NCI-H1417 treated with DMSO at 0.1 percent for 48 hours (cell line): ENCODE results near the gene HOXA11.
A peak's percentile ranks its signal among the peaks of the same experiment; 100 is the strongest.

Source experiments
- DNase-seq: peaks from one replicate; lab custom pipeline; 2025; lab: John Stamatoyannopoulos, UW

The HOXA11 gene

DNA sequence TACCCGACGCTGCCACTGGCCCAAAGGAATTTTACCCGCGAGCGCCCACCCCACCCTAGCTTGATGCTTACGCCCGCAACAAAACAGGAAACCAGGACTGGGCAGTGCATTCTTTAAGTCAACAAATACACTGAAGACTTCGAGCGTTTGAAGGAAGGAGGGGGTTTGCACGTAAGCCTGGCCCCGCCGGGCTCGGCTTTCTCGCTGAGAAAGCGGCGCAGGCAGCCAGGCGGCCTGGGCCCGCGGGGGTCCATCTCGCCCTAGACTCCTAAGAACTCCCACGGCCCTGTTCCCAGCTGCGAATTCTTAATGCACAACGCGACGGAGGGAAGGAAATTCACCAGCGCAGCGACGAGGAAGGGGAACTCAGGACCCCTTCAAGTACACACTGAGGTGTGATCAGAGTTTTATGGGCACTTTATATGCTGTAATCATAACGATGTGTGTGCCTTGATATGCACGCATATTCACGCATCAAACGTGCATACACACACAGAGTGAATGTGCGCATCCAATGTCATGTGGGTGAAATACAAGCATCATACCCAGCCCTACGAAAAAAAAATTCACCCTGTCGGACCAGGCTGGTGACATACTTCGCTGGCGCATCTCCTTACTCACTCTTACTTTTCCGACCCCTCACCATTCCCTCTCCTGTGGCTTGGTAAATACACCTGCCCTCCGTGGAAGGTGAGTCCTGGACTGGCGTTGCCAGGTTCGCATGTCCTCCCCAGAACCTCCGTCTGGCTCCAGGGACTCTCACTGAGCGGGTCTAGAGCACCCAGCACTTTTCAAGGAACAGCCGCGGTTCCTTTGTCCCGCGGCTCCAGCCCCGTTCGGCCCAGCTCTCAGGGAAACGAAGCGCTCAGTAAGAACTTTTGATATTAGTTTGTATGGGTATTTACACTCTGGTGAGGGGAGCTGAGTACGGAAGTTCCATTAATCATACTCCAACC lies 20.6 kb upstream of the HOXA11 start:
- no peak for DNase-seq

GRCh38 chr7:27204851-27205322 lies 19.9 kb upstream of the HOXA11 start:
- DNase-seq: no peak

DNA sequence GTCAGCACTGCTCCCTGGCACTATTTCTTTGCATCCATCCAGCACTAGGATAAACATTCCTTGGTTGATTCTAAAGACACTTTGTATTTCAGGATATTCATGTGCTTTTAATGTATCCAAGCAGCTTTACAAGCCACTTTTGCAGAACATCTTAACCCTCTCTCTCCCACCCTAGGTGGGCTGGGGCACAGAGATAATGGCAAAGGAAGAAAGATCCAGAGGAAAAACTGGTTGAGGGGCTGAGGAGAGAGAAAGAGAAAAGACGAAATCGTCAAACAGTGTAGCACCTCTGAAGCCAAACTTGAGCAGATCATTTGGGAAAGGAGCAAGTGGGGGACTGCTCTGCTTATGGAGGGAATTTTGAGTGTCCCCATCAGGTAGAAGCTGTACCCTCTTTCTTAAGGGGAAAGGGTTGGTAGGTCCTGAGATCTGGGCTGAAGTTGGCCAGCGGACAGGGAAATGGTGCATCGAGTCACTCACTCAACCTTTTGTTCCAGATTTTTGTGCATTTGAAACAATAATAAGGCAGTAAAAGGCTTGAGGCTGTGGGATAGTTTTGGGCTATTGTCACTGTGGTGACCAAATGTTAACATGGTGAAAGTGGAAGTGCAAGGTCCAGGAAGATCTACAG lies 19.0 kb upstream of the HOXA11 start:
- DNase-seq: no peak

DNA sequence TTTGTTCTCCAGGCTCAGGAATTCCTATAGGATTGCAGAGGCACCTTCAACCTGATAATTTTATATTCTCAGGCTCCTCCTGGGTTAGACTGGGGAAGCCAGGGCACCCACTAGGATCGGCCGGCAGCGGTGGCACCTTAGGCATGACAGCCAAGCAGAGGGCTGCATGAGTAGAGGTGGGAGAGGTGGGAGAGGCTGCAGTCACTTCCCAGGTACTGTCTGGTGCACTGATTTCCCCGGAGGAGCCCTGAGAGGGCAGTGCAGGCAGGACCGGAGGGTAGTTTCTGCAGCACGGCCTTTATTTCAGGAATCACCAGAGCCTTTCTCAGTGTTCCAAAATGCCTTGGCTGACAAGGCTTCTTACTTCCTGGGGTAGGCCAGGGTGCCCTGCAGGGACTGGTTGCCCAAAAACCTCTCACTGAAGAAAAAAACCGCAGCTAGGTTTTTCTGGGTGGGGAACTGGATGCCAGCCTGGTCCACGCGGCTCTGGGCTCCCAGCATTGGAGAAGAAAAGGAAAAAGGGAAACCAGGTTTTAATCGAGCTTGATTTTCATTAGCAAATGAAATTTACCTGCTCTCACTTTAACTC lies 18.4 kb upstream of the HOXA11 start:
- DNase-seq: no peak

GRCh38 chr7:27202862-27203134 lies 17.8 kb upstream of the HOXA11 start:
- no peak for DNase-seq

- no peak for DNase-seq
These were observed 17.2 kb upstream of the HOXA11 start for GRCh38 chr7:27202018-27202861.

GRCh38 chr7:27201580-27202017 lies 16.6 kb upstream of the HOXA11 start:
- no peak for DNase-seq

DNA sequence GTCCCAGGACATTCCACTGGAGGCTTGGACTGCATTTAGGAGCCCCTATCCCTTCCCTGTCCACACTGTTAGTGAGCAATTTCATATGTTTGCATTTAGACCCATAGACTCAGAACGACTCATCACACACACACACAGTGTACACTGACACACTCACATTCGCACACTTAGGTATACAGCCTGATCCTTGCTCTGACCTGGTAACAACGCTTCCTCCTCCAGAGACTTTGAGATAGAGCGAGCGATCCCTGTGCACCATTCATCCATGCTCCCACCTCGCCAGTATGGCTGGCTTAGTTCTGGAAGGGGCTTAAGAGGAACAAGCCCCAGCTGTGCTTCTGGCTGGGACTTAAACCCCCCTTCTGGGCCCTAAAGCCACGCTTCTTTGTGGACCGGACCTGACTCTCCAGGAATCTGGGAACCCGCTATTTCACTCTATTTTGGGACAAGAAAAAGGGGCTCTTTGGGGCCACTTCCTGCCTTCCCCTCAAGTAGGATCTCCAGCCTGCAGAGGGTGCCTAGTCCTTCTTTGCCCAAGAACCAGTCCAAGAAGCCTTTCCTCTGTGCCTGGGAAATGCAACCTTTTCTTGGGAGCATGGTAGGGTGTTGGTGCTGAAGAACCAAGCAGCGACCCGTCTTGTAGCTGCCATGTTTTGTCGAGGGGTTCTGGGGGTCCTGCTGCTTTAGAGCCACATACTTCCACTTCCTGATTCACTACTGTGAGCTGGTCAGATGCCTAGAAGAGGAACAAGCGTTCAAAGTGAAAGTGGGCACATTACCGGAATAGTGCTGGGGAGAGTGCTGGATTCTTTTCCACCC lies 15.9 kb upstream of the HOXA11 start:
- DNase-seq: no peak

DNA sequence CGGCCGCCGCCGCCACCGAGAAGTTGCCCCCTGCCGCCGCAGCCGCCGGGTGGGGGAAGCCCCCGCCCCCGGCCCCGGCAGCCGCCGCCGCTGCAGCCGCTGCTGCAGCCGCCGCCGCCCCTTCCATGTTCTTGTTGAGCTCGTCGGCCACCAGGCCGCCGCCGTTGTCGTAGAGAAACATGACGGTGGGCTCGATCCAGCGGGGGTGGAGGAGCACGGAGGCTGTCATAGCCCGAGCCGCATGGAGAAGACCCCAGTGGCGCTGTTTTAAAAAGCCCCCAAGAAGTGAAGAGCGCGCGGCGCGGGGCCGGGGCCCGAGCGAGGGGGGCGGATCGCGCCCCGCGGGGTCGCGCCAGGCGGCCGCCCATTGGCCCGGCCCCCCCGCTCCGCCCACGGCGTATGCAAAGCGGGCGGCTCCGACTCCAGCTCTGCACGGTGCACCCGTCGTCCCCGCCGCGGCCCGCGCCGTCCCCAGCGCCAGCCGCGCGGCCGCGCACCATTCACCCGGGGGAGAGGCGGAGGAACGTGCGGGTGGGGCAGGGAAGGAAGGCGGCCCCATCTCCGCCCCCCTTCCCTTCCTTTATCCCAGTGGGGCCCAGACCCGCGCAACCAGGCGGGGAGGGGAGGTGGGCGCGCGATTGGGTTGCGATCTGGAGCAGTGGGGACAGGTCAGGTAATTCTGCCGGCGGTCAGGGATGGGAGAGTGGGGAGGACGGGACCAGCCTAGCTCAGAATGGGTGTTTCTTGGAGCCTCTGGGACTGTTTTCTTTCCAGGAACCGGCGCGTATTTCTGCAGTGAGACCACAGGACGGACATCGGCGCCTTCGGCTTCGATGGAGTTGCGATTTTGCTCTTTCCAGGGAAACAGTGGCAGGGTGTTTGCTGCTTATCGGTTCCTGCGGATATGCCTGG lies 15.1 kb upstream of the HOXA11 start, which contains the start of gene HOXA13:
HOXA13 (minus strand) TSS at position 243 of the 912 bp plus-strand sequence; CDS start at position 229, 14 bp downstream.
- DNase-seq: peak; percentile 18

DNA sequence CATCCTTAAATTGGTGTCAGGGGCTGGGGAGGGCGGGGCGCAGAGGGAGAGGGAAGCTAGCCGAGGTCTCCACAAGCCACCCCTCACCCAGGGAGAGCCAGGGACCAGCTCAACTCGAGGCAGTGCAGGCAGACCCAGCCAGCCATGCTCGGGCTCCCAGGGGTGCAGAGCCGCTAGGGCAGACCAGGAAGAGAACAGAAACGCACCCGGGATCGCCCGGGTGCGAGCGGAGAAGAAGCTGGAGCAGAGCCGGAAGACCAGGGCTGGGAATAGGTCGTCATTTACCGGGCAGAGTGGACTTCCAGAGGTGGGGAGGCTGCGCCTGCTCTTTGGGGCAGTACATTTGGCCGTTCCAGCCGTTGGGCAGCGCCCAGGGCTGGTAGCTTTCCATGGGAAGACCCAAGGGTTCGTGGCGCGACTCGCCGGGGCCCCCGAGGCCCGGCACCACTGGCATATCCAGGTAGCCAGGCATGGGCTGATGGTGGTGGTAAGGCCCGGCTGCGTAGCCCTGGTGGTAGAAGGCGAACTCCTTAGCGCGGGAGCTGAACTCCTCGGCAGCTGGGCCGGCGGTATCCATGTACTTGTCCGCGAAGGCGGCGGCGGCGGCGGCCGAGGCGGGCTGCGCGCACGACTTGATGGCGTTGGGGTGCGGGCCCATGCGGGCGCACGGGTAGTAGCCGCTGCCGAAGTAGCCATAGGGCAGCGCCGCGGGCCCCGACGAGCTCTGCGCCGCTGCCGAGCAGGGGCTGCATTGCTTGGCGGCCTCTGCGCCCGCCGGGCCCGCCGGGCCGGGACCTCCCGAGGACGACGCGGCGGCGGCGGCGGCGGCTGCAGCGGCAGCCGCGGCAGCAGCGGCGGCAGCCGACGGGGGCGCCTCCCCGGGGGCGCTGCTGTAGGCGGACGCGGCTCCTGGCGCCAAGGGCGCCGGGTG lies 14.1 kb upstream of the HOXA11 start:
- no peak for DNase-seq

- no peak for DNase-seq
These were observed 13.3 kb upstream of the HOXA11 start for GRCh38 chr7:27198138-27198841.

DNA sequence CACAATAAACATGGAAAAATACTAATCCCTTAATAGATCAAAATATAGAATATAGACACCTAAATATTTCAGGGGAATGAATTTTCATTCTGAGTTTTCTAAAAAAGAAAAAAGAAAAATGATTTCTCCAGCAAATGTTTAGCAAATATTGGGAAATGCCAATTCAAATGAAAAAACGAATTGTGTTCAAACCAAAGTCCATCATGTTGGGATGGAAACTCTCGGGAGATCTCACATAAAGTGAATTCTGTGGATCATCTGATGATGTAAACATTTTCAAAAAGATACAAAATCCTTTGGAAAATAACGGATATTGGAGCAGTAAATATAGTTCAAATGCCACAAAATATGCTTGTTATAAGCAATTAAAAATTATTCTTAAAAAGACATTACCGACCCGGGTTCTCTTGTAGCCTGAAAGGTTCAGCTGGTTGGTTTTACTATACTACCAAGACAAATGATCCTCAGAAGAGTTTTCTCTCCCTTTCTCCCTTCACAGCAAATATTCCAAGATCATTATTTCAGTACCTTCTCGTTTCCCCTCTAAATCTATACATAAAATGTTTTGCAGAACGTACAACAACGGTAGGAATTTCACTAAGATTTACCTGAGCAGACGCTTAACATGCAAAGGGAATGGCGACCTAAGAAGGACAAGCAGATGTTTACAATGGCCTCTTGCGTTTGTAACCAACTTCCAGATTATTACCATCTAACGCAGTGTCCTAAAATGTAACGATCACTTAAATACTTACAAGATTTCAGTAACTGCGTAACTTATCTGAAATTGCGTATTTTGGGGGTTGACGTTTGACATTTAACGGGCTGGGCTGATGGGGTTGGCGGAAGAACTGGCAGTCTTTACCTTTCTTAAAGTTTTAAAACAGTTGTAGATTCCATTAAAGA lies 12.4 kb upstream of the HOXA11 start:
- no peak for DNase-seq

GRCh38 chr7:27196287-27196767 lies 11.3 kb upstream of the HOXA11 start:
- peak; percentile 40 for DNase-seq

DNA sequence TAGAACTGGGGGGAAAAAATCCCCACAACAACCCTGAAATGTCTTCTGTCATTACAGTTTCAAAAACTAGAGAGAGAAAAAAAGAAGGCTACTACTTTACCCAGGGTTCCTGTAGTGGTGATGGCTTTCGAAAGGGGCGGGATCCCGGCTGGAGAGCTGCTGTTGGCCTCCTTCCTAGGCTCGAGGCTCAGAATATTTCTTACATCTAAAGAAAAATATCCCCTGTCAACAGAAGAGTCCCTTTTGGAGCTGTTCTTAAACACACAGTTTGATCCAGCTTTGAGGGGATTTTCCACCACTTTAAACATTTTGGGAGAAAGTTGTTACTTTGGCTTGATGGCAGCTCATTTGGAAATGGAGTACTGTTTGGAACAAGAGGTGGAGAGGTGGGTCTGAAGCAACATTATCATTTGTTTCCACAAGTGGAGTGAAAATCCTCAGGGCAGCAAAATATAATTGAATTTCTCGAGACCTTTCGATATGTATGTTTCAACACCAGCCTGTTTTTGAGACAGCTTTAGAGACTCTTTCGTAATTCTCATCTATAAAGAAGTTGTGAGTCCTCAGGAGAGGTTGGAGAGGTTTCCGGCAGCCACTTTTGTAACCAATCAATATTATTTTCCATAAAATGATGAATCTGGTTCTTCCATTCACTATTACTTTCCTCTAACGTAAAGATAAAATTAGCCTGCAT lies 9.8 kb upstream of the HOXA11 start:
- DNase-seq: no peak

DNA sequence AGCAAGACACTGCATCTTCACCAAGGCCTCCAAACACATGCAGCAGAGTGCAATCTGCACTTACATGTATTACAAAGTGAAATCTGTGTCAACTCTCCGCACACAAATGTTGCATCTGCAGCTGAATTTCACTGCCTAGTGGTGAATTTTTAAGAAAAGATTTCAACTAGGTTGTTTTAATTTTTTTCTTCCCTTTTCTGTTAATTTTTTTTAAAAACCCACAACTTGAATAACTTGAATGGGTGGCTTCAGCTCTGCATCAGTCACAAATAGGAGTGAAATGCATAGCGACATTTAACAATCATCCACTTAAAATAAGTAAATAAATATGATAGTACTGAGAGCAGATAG lies 8.9 kb upstream of the HOXA11 start:
- DNase-seq: no peak

- no peak for DNase-seq
These were observed 8.4 kb upstream of the HOXA11 start for GRCh38 chr7:27193335-27194001.
